Mucosa of gallbladder (tissue), 1 donor: ENCODE data around the gene NRSN2. TPM values are rescaled to one million over a fixed set of nuclear protein-coding genes. Genes with fewer than 3 reads are reported as not detected.

Experiments used
- DNase-seq: peaks from one replicate; pipeline ENCODE4 v3.0.0-alpha.2; 2020; ENCODE audit warnings: low spot score
- total RNA-seq: library from RNA; stranded (reverse); gene quantifications from one replicate; pipeline ENCODE4 v1.2.1, GENCODE V29; 2021
- donor health status: DM: no; HTN: no; CAD: no.

The NRSN2 gene
- total RNA-seq, 1 donor from 2014 or later = 30.5 TPM

DNA sequence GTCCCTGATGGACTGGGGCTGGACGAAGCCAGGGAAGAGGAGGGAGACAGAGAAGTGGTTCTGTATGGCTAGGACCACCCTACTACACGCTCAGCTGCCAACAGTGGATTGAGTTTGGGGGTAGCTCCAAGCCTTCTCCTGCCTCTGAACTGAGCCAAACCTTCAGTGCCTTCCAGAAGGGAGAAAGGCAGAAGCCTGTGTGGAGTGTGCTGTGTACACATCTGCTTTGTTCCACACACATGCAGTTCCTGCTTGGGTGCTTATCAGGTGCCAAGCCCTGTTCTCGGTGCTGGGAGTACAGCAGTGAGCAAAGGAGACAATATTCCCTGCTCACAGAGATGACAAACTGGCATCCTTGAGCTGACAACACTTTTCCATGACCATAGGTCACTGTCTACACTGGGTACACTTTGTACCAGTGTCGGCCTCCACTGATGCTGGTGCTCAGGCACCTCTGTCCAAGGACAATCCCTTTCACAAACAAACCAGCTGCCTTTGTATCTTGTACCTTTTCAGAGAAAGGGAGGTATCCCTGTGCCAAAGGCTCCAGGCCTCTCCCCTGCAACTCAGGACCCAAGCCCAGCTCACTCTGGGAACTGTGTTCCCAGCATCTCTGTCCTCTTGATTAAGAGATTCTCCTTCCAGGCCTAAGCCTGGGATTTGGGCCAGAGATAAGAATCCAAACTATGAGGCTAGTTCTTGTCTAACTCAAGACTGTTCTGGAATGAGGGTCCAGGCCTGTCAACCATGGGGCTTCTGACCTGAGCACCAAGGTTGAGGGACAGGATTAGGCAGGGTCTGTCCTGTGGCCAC, 49.9 kb downstream of the NRSN2 start:
- no peak for DNase-seq

- DNase-seq = no peak
Observed at GRCh38 chr20:397432-398237, 50.7 kb downstream of the NRSN2 start.

GRCh38 chr20:399182-399707, 52.3 kb downstream of the NRSN2 start:
- no peak for DNase-seq

DNA sequence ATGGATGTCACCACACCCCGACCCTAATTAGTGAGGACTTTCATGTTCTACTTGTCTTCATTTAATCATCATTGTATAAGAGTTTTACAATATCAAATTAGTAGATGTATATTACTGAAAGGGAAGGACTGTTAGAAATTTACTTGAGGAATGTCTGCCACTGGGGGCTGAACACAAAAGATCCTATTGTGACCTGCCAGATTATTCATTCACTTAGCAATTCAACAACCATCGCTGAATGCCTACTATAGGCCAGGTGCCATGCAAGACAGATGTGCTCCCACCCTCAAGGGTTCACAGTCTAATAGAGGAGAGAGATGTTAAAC, 53.2 kb downstream of the NRSN2 start:
- no peak for DNase-seq

GRCh38 chr20:400454-401275, 53.8 kb downstream of the NRSN2 start:
- no peak for DNase-seq

DNA sequence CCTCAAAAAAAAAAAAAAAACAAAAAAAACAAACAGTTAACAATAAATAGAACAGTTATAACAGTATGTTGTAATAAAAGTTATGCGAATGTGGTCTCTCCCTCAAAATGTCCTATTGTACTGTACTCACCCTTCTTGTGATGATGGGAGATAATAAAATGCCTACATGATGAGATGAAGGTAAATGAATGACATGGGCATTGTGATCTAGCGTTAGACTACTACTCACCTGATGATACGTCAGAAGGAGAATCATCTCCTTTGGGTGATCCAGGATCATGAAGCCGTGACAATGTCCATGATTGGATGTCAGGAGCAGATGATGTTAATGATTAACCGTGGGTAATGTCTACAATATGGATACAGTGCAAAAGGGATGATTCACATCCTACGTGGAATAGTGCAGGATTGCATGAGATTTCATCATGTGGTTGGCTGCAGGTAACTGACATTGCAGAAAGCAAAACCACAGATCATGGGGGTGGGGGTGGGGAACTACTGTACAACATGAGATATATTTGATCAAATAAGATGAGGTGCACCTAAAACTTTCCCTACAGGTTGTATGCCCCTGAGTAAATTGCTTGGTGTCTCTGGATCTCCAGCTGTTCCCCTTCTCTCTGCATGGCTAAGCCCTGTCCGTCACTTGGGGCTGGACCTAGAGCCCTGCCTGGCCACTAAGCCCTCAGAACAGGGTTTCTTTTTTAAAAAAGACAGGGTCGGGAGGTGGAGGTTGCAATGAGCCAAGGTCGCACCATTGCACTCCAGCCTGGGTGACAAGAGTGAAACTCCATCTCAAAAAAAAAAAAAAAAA, 55.0 kb downstream of the NRSN2 start:
- DNase-seq = no peak

DNA sequence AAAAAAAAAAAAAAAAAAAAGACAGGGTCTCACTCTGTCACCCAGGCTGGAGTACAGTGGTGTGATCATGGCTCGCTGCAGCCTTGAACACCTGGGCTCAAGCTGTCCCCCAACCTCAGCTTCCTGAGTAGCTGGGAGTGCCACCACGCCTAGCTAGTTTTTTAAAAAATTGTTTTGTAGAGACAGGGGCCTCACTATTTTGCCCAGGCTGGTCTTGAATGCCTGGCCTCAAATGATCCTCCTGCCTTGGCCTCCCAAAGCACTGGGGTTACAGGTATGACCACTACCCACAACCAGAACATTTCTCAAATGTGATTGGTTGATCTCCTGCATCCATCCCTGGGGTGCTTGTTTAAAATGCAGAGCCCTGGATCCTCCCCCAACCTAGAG, 55.6 kb downstream of the NRSN2 start:
- DNase-seq = no peak

GRCh38 chr20:402898-403581, 56.1 kb downstream of the NRSN2 start:
- no peak for DNase-seq

- DNase-seq = no peak
Observed at GRCh38 chr20:403582-403957, 56.7 kb downstream of the NRSN2 start.

DNA sequence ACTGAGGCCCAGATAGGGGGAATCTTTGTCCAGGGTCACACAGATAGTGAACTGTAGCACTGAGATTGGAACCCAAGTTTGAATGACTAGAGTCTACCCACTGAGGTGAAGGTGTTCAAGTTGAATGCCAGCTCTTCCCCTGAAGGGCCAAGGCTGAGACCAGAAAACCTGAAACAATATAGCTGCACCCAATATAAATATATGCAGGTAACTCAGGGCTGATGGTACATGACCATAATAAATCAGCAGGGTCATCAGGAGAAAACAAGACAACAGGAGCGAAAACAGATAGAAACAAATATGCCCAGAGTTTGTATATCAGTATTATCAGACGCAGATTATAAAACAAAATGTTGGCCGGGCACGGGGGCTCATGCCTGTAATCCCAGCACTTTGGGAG, 57.2 kb downstream of the NRSN2 start:
- DNase-seq = no peak

Other genes with a start within 250 kb of the NRSN2 start
- gene DEFB126, start 204.5 kb upstream of the NRSN2 start, total RNA-seq = not detected
- gene DEFB127, start 189.7 kb upstream of the NRSN2 start, total RNA-seq = not detected
- gene DEFB128, start 157.4 kb upstream of the NRSN2 start, total RNA-seq = not detected
- gene DEFB129, start 119.9 kb upstream of the NRSN2 start, total RNA-seq = not detected
- not detected for gene DEFB132, start 89.4 kb upstream of the NRSN2 start, total RNA-seq
- gene C20orf96, start 56.4 kb upstream of the NRSN2 start, total RNA-seq = 10.6 TPM
- 16.7 TPM for gene ZCCHC3, start 49.5 kb upstream of the NRSN2 start, total RNA-seq
- gene SOX12, start 21.6 kb upstream of the NRSN2 start, total RNA-seq = 17.5 TPM
- 13.6 TPM for gene TRIB3, start 33.6 kb downstream of the NRSN2 start, total RNA-seq
- gene RBCK1, start 61.2 kb downstream of the NRSN2 start, total RNA-seq = 133 TPM
- gene TBC1D20, start 115.4 kb downstream of the NRSN2 start, total RNA-seq = 36.9 TPM
- 91.6 TPM for gene CSNK2A1, start 196.7 kb downstream of the NRSN2 start, total RNA-seq